ENCODE results near the gene SLC35G3.
"Not testable (repeated sequence)": the region's sequence is repeated elsewhere in the genome, so short reads cannot be mapped to it uniquely, and the experiment has no call there.

SLC35G3 gene

DNA sequence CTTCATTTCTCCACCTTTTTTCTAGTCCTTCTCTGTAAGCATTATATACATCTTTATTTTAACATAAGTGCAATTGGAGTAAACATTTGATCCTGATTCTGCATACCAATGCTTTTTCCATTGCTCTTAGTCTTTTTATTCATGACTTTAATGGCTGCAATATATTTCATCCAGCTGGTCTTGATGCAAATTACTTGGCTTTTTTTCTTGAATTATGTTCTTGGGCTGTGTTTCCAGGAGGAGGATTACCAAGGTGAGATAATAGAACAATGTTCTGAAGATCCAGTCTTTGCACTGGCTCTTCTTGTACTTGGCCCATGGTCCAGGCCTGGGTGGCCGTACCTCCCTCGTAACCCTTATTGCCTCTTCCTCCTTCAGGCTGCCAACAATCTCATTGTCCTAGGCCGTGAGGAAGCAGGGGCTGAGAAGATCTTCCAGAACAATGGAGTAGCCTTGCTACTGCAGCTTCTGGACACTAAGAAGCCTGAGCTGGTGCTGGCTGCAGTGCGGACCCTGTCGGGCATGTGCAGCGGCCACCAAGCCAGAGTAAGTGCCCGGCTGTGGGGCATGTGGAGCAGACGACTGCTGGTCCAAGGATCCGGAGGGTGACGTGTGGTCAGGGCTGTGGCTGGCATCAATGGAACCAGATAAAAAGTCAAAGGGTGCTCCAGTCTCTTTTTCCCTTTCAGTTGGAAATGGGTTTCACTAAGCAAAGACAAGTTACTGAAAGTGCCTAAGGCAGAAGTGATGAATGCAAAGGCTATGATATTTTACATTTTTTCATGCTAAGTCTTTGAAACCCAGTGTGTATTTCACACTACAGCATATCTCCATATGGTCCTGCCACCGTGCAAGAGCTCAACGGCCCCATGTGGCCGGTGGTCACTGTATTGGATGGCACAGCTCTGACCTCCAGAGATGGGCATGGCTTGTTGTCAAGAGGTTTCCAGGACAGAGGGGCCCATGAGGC lies 39.7 kb downstream of the SLC35G3 start:
- no peak overlapping the region for H3K4me3 ChIP-seq (ENCODE audit: low read depth, low read length)
- TF ChIP-seq, protein P1, sequence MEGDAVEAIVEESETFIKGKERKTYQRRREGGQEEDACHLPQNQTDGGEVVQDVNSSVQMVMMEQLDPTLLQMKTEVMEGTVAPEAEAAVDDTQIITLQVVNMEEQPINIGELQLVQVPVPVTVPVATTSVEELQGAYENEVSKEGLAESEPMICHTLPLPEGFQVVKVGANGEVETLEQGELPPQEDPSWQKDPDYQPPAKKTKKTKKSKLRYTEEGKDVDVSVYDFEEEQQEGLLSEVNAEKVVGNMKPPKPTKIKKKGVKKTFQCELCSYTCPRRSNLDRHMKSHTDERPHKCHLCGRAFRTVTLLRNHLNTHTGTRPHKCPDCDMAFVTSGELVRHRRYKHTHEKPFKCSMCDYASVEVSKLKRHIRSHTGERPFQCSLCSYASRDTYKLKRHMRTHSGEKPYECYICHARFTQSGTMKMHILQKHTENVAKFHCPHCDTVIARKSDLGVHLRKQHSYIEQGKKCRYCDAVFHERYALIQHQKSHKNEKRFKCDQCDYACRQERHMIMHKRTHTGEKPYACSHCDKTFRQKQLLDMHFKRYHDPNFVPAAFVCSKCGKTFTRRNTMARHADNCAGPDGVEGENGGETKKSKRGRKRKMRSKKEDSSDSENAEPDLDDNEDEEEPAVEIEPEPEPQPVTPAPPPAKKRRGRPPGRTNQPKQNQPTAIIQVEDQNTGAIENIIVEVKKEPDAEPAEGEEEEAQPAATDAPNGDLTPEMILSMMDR (IDR thresholded peaks at IDR 0.05; ENCODE audit: borderline replicate concordance, insufficient read depth, low read depth, low read length) = no peak

DNA sequence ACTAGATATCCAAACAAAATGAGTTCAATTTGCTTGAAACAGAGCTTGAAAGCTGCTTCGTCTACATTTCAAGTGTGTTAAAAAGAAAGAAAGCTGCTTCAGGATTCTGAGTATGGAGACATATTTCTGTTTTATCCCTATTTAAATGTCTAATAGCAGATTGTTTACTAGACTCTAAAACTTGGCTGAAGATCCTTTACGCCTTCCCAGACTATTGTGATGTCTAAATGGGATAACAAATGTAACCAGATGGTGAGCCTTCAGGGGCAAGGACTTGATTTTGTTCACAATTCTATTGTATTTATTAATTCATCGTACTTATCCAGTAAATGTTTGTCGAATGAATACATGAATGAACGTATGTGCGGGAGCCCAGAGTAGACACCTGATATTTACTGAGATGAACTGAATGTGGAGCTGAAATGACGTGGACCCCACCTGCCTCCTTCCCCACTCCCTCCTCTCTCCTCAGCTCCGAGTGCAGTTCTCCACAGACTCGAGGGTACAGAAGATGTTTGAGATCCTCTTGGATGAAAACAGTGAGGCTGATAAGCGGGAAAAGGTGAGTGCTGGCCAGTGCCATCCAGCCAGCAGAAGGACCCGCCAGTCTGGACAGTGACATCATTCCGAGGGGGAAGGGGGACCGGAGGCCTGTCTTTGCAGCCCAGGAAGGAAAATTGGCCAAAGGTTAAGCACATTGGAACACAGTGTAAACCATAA lies 41.6 kb downstream of the SLC35G3 start:
- no peak overlapping the region for H3K4me3 ChIP-seq (ENCODE audit: low read depth, low read length)
- TF ChIP-seq, protein P1 (IDR thresholded peaks at IDR 0.05; ENCODE audit: borderline replicate concordance, insufficient read depth, low read depth, low read length) = no peak

DNA sequence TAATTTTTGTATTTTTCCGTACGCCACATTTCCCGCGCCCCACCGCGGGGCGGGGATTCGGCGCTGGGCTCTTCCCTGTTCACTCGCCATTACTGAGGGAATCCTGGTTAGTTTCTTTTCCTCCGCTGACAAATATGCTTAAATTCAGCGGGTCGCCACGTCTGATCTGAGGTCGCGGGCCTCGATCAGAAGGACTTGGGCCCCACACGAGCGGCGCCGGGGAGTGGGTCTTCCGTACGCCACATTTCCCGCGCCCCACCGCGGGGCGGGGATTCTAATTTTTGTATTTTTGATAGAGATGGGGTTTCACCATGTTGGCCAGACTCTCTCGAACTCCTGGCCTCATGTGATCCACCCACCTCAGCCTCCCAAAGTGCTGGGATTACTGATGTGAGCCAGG lies 43.1 kb downstream of the SLC35G3 start:
- H3K4me3 ChIP-seq (ENCODE audit: low read depth, low read length) = not testable (repeated sequence)

DNA sequence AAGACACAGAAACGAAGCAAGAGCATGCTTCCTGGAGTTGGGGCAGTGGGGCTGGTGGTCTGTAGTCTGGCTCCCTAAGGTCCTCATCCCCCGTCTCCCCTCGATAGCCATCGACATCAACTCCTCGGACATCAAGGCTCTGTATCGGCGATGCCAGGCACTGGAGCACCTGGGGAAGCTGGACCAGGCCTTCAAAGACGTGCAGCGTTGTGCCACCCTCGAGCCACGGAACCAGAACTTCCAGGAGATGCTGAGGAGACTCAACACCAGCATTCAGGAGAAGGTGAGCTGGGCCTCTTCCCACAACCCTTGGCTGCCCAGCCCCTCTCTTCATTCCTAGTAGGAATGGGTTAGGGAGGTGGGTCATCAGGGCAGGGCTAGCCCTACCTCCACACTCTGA lies 44.3 kb downstream of the SLC35G3 start:
- TF ChIP-seq, protein P1 (IDR thresholded peaks at IDR 0.05; ENCODE audit: borderline replicate concordance, insufficient read depth, low read depth, low read length) = no peak
- H3K4me3 ChIP-seq (ENCODE audit: low read depth, low read length) = no peak overlapping the region

DNA sequence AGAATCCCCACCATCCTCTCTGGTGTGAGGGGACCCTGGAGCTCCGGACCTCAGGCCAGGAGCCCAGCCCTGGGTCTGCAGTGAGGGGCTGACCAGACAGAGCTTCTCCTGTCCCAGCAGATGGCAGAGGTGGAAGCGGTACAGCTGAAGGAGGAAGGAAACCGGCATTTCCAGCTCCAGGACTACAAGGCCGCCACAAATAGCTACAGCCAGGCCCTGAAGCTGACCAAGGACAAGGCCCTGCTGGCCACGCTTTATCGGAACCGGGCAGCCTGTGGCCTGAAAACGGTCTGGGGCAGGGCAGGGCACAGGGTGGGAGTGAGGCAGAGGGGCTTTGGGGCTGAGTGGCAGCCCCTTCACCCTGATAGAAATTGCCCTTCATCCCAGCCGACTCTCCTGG lies 46.0 kb downstream of the SLC35G3 start:
- TF ChIP-seq, protein P1 (IDR thresholded peaks at IDR 0.05; ENCODE audit: borderline replicate concordance, insufficient read depth, low read depth, low read length) = no peak

DNA sequence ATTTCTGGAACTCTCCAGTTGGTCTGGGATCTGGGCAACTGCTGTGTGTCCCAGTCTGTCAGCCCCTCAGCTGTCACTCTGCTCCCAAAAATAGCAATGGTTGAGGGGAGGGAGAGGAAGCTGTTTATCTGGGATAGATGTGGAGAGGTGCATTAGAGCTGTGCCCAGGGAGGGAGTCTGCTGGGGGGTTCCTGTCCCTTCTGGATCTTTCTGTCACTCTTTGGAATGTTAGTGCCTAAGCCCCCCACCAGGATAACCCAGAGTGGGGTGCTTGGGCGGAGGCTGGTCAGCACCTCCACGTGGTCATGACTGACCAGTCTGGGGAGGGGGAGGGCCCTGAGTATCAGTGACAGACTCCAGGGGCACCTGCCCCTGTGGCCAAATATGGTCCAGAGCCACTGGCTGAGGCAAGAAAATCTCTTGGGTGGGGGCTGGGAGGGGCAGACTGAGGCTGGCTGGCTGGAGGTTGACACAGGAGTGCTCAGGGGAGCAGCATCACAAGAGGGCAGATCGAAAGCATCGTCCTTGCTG lies 46.8 kb downstream of the SLC35G3 start, which contains the start of gene UNC45B:
UNC45B (plus strand) TSS at position 443 of the 531 bp plus-strand sequence. CDS start 447 bp downstream, outside the sequence.
- TF ChIP-seq, protein P1 (IDR thresholded peaks at IDR 0.05; ENCODE audit: borderline replicate concordance, insufficient read depth, low read depth, low read length) = no peak
- H3K4me3 ChIP-seq (ENCODE audit: low read depth, low read length) = no peak within 1 kb of the TSS

More for the DNA sequence above, 46.0 kb downstream of the SLC35G3 start:
- no peak overlapping the region for H3K4me3 ChIP-seq (ENCODE audit: low read depth, low read length)

DNA sequence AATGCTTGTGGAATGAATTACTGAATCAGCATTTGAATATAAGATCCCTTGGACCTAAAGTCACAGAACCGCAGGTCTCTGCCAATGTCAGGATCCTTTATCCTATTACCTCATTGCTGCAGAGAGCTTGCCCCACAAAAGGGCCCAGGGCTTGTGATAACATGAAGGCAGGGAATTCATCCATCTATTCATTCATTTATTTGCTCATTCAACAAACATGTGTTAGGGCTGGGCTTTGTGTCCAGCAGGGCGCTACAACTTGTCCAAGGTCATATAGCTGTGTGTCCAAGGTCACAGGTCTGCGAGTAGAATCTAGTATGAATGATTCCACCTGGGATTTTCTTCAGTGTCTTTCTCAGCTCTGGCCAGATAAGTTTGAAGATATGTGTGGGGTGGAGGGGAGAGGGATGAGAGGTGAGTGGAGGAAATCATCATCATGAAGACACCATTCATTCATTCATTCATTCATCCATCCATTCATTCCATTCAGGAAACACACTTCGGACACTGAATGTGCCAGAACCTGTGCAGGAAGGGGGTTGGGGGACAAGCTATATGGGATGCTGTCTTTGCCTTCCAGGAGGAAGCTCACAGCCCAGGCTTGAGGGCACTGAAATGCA lies 47.9 kb downstream of the SLC35G3 start:
- TF ChIP-seq, protein P1 (IDR thresholded peaks at IDR 0.05; ENCODE audit: borderline replicate concordance, insufficient read depth, low read depth, low read length) = no peak
- no peak overlapping the region for H3K4me3 ChIP-seq (ENCODE audit: low read depth, low read length)

All from GM12875 (cell line).